Ecto neural progenitor cell (in vitro differentiated cells): Measurements from ENCODE around the gene TBC1D10A.

ENCODE experiments used
- DNase-seq: peaks from one replicate; pipeline ENCODE4 v3.0.0-alpha.2; 2018; ENCODE audit warnings: low spot score

The TBC1D10A gene

DNA sequence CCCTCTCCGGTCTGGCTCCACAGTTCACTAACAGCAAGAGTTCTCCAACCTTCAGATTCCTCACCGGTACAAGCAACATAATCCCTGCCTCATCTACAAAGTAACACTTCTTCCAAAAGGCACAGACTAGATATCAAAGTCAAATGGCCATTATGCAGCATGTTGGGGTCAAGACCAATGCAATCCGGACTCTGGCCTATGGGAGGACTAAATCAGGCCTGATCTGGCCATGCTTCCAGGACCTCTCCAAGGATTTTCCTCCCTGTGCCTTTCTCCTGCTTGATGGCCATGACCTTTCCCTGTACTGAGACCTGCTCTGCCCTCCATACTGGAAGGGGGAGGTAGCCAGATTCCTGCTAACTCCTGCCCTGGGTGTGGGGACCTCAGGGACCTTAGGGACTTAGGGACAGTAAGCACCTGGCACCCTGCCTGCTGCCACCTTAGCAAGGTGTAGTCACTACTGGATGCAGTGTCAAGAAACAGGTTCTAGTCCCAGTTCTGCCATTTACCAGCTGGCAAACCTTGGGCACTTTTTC, 6.7 kb downstream of the TBC1D10A start:
- DNase-seq = no peak

DNA sequence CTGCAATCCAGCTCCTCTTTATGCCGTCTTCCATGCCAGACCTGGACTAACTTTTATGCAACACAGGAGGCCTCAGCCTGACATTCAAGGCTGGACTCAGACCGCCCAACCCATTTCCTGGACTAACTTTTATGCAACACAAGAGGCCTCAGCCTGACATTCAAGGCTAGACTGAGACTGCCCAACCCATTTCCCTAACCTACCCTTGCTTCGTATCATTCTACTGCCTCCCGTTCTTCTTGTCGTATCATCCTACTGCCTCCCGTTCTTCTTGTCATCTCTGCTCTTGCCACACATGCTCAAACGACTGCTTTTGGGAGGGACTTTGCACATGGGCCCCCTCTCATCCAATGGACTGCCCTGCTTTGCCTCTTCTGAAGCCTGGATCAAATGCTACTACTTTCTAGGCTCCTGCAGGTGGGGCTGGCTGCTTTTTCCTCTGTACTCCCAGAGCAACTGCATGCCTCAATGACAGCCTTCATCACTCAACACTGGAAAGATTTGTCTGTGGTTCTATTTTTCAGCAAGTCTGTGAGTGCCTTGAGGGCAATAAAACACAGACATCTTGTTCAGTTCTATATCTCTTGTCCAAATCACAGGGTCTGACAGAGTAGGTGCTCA, 7.8 kb downstream of the TBC1D10A start:
- DNase-seq = no peak

- no peak for DNase-seq
These were observed 9.0 kb downstream of the TBC1D10A start for GRCh38 chr22:30317778-30318177.

GRCh38 chr22:30315962-30316576, 10.7 kb downstream of the TBC1D10A start:
- no peak for DNase-seq

- DNase-seq = no peak
These were observed 11.8 kb downstream of the TBC1D10A start for GRCh38 chr22:30314915-30315314.

- no peak for DNase-seq
These were observed 13.0 kb downstream of the TBC1D10A start for GRCh38 chr22:30313527-30314363.

DNA sequence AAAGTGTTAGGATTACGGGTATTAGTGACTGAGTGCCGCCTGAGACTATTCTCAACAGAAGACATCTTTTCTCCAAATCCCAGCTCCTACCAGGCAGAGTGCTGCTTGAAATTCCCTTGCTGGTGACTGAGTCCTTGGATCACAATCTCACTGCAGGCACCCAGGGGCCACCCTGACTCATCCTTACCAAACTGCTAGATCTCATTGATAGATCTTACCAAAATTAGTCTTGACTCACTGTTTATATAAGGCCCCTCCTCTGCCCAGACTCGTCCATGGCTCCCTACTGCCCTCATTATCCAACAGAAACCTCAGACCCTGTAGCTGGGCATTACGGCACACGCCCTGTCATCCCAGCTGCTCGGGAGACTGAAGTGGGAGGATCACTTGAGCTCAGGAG, 14.7 kb downstream of the TBC1D10A start:
- no peak for DNase-seq

DNA sequence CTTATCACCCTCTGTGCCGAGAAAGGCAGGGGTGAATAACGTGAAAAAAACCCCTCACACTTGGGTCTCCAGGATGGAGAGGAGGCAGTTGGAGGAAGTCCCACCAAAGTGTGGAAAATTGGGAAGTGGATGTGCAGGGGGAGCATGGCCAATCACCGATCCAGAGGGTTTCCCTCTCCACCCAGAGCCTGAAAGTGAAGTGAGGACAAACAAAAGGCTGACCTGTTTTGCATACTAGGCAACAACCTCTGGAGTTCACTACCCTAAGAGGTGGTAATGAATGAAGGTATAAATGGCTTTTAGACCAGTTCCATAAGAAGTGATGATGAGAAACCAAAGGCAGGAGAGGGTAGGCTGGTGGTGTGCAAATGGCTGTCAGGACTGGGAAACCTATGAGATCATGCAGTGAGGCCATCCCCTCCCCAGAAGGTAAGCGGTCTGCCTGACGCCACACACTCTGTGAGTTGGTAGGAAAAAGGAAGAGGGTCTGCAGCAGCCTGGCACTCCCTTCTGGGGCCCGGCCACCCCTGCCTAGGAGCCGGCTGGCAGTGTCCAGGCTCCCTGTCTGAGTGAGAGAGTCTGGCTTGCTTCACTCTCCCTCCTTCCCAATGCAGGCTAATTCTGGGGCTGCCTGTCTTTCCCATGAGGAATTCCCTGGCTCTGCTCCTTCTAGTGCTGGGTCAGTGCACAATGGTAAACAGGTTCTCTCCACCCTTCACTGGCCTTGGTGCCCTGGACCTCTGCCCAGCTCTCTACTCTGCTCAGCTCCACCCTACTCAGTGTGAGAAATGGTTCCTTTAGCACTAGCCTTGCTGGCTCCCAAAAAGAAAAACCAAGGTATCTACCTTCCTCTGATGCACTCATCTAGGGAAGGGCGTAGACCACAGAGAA, 15.6 kb downstream of the TBC1D10A start:
- no peak for DNase-seq

GRCh38 chr22:30309951-30310741, 16.6 kb downstream of the TBC1D10A start:
- no peak for DNase-seq

GRCh38 chr22:30308518-30309230, 18.1 kb downstream of the TBC1D10A start:
- no peak for DNase-seq

- DNase-seq = no peak
These were observed 18.6 kb downstream of the TBC1D10A start for GRCh38 chr22:30308093-30308492.

DNA sequence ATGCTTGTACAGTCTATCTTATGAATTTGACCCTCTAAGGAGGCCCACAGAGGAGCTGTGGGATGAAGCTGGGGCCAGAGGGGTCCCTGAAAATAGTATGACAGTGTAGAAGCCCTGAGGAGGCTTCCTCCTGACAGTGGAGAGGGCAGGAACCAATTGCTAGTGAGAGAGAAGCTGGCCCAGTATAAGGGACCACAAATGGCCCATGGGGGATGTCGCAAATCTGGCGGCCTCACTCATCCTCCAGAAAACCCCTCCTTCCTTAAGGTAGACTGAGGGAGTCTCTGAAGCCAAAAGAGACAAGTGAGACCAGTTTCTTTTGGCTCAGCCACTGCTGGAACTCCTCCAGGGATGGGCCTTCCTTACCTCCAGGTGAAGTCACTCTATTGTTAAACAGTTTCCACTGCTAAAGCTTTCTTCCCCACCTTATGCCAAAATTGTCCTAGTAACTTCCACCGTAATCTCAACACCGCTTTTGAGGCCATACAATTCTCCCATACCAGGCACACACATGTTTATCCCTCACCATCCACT, 19.6 kb downstream of the TBC1D10A start:
- no peak for DNase-seq

GRCh38 chr22:30306627-30307011, 20.1 kb downstream of the TBC1D10A start:
- DNase-seq = no peak

DNA sequence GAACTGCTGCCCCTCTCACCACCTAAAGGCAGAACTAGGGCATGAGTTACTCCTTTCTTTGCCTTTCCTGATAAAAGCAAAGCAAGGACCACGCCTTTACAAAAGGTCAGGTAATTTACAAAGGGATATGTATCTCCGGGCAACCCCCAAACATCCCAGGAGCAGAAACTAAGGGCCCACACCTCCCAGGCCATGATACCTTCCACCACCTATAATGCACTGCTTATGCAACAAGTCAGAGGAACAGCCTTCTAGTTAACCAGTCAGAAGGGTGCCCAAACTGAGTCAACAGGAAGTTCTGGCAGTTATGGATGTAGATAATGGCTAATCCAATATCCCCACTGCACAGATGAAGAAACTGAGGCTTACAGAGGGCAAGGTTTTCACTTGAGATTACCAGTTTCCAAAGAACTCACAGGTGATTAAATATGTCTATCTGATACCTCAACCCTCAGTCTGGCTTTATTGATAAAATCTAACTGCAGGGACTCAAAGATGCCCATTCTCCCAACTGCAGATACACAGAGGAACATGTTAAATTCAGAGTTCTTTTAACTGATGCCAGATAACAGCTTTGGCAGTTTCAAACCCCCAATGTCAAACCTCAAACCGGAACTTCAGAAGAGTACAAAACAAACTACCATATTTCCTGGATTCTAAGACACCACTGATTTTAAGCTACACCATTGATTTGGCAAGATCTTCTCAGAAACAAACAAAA, 20.7 kb downstream of the TBC1D10A start:
- no peak for DNase-seq

GRCh38 chr22:30305519-30305905, 21.2 kb downstream of the TBC1D10A start:
- DNase-seq = no peak

DNA sequence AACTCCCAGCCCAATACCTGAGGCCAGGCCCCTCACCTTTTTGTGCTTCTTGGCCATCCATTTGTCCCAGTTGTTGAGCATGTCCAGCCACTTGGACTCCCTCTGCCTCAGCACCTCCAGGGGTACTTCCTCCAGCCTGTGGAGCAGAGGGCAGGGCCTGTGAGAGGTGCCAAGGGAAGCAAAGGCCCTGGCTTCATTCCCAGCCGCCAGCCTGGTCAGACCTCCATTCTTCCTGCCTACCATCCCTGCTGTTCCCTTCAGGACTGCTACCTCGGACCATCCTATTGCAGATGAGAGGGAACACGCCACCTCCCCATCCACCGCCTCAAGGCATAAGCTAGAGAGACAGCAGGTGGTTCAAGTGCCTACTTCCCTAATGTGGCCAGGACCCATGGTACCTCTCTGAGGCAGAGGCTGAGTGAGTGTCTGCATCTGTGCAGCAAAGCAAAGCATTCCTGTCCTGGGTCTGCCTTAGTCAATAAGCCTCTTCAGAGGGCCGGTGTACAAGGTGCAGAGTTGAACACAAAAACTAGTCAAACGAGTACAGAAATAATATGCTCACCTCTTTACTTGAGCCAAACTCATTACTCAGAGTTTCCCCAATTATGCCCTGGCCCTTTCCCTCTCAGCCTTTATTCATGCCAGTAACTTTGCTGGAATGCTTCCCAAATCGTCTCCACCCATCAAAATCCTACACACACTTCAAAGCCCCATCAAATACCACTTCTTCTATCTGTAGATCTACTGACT, 22.1 kb downstream of the TBC1D10A start:
- DNase-seq = no peak

- DNase-seq = no peak
These were observed 24.0 kb downstream of the TBC1D10A start for GRCh38 chr22:30302810-30303138.

GRCh38 chr22:30301995-30302809, 24.5 kb downstream of the TBC1D10A start:
- DNase-seq = no peak
